Lung microvascular endothelial cell (primary cell): ENCODE results near the gene ATOSB. TPM values are rescaled to one million over a fixed set of nuclear protein-coding genes. Genes with fewer than 3 reads are reported as not detected.

Source experiments
- DNase-seq, 2 donors: peaks; one replicate each; pipeline versions ENCODE4 v3.0.0 to v3.0.0-alpha.2; 2010; ENCODE audit warnings: low read depth in 2 of 2
- total RNA-seq: library from RNA; depleted of rRNA; stranded (reverse); fragments of >200 nt; gene quantifications from 2 replicates; pipeline ENCODE4 v1.2.1, GENCODE V29; 2014

The ATOSB gene
- total RNA-seq, 1 donor from 2014 or later: 5.6 TPM

- no peak for DNase-seq
Measured at GRCh38 chr9:35054871-35055644, 60.6 kb downstream of the ATOSB start.

- DNase-seq: no peak
Measured at GRCh38 chr9:35054185-35054835, 61.4 kb downstream of the ATOSB start.

Other genes with a start within 250 kb of the ATOSB start
- not detected in 2 replicates for gene PHF24, start 157.6 kb downstream of the ATOSB start, total RNA-seq
- gene DNAJB5, start 126.1 kb downstream of the ATOSB start, total RNA-seq: 2.4 and 3.1 TPM in 2 replicates
- gene VCP, start 43.2 kb downstream of the ATOSB start, total RNA-seq: 443 and 473 TPM in 2 replicates
- gene FANCG, start 35.9 kb downstream of the ATOSB start, total RNA-seq: 9.7 and 13.3 TPM in 2 replicates
- 7.2 and 8.7 TPM in 2 replicates for gene PIGO, start 19.3 kb downstream of the ATOSB start, total RNA-seq
- gene STOML2, start 12.7 kb downstream of the ATOSB start, total RNA-seq: 153 and 167 TPM in 2 replicates
- 16.3 and 20.4 TPM in 2 replicates for gene UNC13B, start 46.1 kb upstream of the ATOSB start, total RNA-seq